H1 (cell line): ENCODE measurements around the gene SGK1. TPM values are rescaled to one million over a fixed set of nuclear protein-coding genes. Genes with fewer than 3 reads are reported as not detected.
A peak's percentile ranks its signal among the peaks of the same experiment; 100 is the strongest.

Experiments used
- RAD21 ChIP-seq, 2 experiments: IDR thresholded peaks in 1 of 2; conservative IDR thresholded peaks in 1 of 2; 2 replicates each; pipeline ENCODE4 v1.6.1; 2011; ENCODE audit warnings: low read depth in 2 of 2, low read length in 2 of 2, improper control_type of control experiment in 1 of 2, inconsistent platforms in 1 of 2, mild to moderate bottlenecking in 1 of 2, moderate library complexity in 1 of 2
- SP1 ChIP-seq: IDR thresholded peaks from 2 replicates; pipeline ENCODE4 v1.6.1; 2011; ENCODE audit warnings: low read depth, low read length
- polyA plus RNA-seq, 7 experiments: library from polyadenylated mRNA; depleted of rRNA in 3 of 7; stranded (reverse) in 5 of 7; unstranded in 2 of 7; fragments of >200 nt in 5 of 7; fragments of 200-250 nt in 2 of 7; gene quantifications; 1 replicate in 5 of 7; 2 replicates in 1 of 7; 4 replicates in 1 of 7; pipeline versions ENCODE4 v1.2.1 to v1.2.3, GENCODE V29; 2011 to 2013; ENCODE audit warnings: missing spikeins in 2 of 7, mixed read lengths in 2 of 7
- total RNA-seq: library from RNA; stranded (reverse); fragmentation: NEBNext Ultra II Directional; extraction: Animal tissue kit (Norgen Biotek cat#: 25700); gene quantifications from 2 replicates; pipeline ENCODE4 v1.2.1, GENCODE V29; 2021
- TF ChIP-seq, protein P1 (sequence below): fragments of 300-600 bp; sonication (generic); IDR thresholded peaks from 2 replicates; pipeline ENCODE4 v1.7.1; 2012; ENCODE audit warnings: low read length, moderate library complexity, mild to moderate bottlenecking, inconsistent platforms; ENCODE audit not compliant: insufficient replicate concordance
- TF ChIP-seq, protein P2 (sequence below), 3 experiments: IDR thresholded peaks; 1 replicate in 2 of 3; 2 replicates in 1 of 3; pipeline versions ENCODE4 v1.5.1 to v1.6.1; 2011; ENCODE audit warnings: low read length in 3 of 3, mild to moderate bottlenecking in 3 of 3, inconsistent platforms in 2 of 3, low read depth in 1 of 3, moderate library complexity in 1 of 3; ENCODE audit not compliant: insufficient read depth in 1 of 3; ENCODE audit errors: control extremely low read depth in 1 of 3
- TF ChIP-seq, protein P3 (sequence below): IDR thresholded peaks from 2 replicates; pipeline ENCODE4 v1.6.1; 2012; ENCODE audit warnings: inconsistent platforms

SGK1 gene
- total and polyA plus RNA-seq, 2 of the 8 experiments (the other 6 are each of a cell fraction or from before 2014, with no cell fraction given): 14.5 to 18.4 TPM

DNA sequence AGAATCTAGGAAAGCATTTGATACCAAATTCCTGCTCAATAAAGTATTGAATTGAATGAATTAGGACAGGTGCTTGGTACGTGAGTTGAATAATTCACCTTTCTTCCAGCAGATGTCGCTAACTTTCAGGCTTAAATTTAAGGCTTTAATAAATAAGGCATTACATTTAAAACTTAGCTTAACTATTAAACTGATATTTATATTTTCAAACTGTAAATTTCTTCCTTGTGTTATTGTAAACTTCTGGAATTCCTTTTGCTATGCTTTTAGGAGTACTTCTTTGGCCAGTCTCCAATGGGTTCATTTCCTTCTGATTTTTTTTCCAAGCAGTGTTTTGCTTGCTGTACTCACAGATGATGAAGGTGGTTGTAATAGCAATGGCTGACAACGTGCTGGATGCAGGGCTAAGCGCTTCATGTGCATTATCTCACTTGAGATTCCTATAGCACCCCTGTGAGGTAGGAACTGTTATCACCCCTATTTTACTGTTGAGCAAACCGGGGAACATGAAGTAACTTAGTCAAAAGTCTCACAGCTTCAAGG is 194.2 kb downstream of the SGK1 start (continued):
- TF ChIP-seq, protein P1, sequence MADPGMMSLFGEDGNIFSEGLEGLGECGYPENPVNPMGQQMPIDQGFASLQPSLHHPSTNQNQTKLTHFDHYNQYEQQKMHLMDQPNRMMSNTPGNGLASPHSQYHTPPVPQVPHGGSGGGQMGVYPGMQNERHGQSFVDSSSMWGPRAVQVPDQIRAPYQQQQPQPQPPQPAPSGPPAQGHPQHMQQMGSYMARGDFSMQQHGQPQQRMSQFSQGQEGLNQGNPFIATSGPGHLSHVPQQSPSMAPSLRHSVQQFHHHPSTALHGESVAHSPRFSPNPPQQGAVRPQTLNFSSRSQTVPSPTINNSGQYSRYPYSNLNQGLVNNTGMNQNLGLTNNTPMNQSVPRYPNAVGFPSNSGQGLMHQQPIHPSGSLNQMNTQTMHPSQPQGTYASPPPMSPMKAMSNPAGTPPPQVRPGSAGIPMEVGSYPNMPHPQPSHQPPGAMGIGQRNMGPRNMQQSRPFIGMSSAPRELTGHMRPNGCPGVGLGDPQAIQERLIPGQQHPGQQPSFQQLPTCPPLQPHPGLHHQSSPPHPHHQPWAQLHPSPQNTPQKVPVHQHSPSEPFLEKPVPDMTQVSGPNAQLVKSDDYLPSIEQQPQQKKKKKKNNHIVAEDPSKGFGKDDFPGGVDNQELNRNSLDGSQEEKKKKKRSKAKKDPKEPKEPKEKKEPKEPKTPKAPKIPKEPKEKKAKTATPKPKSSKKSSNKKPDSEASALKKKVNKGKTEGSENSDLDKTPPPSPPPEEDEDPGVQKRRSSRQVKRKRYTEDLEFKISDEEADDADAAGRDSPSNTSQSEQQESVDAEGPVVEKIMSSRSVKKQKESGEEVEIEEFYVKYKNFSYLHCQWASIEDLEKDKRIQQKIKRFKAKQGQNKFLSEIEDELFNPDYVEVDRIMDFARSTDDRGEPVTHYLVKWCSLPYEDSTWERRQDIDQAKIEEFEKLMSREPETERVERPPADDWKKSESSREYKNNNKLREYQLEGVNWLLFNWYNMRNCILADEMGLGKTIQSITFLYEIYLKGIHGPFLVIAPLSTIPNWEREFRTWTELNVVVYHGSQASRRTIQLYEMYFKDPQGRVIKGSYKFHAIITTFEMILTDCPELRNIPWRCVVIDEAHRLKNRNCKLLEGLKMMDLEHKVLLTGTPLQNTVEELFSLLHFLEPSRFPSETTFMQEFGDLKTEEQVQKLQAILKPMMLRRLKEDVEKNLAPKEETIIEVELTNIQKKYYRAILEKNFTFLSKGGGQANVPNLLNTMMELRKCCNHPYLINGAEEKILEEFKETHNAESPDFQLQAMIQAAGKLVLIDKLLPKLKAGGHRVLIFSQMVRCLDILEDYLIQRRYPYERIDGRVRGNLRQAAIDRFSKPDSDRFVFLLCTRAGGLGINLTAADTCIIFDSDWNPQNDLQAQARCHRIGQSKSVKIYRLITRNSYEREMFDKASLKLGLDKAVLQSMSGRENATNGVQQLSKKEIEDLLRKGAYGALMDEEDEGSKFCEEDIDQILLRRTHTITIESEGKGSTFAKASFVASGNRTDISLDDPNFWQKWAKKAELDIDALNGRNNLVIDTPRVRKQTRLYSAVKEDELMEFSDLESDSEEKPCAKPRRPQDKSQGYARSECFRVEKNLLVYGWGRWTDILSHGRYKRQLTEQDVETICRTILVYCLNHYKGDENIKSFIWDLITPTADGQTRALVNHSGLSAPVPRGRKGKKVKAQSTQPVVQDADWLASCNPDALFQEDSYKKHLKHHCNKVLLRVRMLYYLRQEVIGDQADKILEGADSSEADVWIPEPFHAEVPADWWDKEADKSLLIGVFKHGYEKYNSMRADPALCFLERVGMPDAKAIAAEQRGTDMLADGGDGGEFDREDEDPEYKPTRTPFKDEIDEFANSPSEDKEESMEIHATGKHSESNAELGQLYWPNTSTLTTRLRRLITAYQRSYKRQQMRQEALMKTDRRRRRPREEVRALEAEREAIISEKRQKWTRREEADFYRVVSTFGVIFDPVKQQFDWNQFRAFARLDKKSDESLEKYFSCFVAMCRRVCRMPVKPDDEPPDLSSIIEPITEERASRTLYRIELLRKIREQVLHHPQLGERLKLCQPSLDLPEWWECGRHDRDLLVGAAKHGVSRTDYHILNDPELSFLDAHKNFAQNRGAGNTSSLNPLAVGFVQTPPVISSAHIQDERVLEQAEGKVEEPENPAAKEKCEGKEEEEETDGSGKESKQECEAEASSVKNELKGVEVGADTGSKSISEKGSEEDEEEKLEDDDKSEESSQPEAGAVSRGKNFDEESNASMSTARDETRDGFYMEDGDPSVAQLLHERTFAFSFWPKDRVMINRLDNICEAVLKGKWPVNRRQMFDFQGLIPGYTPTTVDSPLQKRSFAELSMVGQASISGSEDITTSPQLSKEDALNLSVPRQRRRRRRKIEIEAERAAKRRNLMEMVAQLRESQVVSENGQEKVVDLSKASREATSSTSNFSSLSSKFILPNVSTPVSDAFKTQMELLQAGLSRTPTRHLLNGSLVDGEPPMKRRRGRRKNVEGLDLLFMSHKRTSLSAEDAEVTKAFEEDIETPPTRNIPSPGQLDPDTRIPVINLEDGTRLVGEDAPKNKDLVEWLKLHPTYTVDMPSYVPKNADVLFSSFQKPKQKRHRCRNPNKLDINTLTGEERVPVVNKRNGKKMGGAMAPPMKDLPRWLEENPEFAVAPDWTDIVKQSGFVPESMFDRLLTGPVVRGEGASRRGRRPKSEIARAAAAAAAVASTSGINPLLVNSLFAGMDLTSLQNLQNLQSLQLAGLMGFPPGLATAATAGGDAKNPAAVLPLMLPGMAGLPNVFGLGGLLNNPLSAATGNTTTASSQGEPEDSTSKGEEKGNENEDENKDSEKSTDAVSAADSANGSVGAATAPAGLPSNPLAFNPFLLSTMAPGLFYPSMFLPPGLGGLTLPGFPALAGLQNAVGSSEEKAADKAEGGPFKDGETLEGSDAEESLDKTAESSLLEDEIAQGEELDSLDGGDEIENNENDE: peak; percentile 81
- TF ChIP-seq RAD21 (IDR thresholded peaks at IDR 0.05 in 1 of 2, conservative IDR thresholded peaks at IDR 0.05 in 1 of 2; ENCODE audit: low read depth in 2 of 2, low read length in 2 of 2) (peak; percentile 36 to 38), SP1 (no peak)
- TF ChIP-seq, protein P2, sequence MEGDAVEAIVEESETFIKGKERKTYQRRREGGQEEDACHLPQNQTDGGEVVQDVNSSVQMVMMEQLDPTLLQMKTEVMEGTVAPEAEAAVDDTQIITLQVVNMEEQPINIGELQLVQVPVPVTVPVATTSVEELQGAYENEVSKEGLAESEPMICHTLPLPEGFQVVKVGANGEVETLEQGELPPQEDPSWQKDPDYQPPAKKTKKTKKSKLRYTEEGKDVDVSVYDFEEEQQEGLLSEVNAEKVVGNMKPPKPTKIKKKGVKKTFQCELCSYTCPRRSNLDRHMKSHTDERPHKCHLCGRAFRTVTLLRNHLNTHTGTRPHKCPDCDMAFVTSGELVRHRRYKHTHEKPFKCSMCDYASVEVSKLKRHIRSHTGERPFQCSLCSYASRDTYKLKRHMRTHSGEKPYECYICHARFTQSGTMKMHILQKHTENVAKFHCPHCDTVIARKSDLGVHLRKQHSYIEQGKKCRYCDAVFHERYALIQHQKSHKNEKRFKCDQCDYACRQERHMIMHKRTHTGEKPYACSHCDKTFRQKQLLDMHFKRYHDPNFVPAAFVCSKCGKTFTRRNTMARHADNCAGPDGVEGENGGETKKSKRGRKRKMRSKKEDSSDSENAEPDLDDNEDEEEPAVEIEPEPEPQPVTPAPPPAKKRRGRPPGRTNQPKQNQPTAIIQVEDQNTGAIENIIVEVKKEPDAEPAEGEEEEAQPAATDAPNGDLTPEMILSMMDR (IDR thresholded peaks at IDR 0.05; ENCODE audit: control extremely low read depth in 1 of 3, insufficient read depth in 1 of 3, low read depth in 1 of 3, low read length in 3 of 3): peak in 2 of 3 experiments; percentile 37 to 52; a peak in 3 of 4 replicates
- TF ChIP-seq, protein P3, sequence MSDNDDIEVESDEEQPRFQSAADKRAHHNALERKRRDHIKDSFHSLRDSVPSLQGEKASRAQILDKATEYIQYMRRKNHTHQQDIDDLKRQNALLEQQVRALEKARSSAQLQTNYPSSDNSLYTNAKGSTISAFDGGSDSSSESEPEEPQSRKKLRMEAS: 0 out of 2 replicates have a peak, but pooled peaks have one; percentile 32
